GM10248 (cell line): ENCODE measurements around the gene CDC42BPB.

Experiments used
- CTCF ChIA-PET: fragments of 300-600 bp; sonication (Branson Sonifier 250); formaldehyde crosslinking; extraction: SDS; loops from one replicate; lab custom pipeline; 2021; ENCODE audit warnings: antibody characterized with exemption; lab: Yijun Ruan, JAX
- POLR2A ChIA-PET: fragments of 350-650 bp; sonication (Branson Sonifier 250); formaldehyde crosslinking; extraction: SDS; loops from one replicate; lab custom pipeline; 2020; ENCODE audit warnings: antibody characterized with exemption; lab: Yijun Ruan, JAX
- DNase-seq: peaks from one replicate; pipeline ENCODE4 v3.0.0; 2012; ENCODE audit errors: extremely low spot score
- CTCF ChIP-seq: IDR thresholded peaks from 2 replicates; pipeline ENCODE4 v1.5.1; 2012; ENCODE audit warnings: mild to moderate bottlenecking, low read depth; ENCODE audit errors: extremely low read depth, missing control alignments, control extremely low read depth

Gene CDC42BPB

GRCh38 chr14:102932484-102933248 is 124.7 kb downstream of the CDC42BPB start:
- ChIA-PET CTCF (interaction anchor here (1.3 kb wide), 1 partner anchor 15 kb away, joined by 4 read pairs; no protein-coding TSS in a partner anchor), POLR2A (no interaction called here)
- no peak for TF ChIP-seq CTCF
- DNase-seq: no peak

GRCh38 chr14:102931580-102932285 is 125.6 kb downstream of the CDC42BPB start:
- CTCF ChIA-PET: no interaction called here
- TF ChIP-seq CTCF: no peak
- POLR2A ChIA-PET: interaction anchor here (0.5 kb wide), 1 partner anchor 419 kb away, joined by 3 read pairs; no protein-coding TSS in a partner anchor
- no peak for DNase-seq

DNA sequence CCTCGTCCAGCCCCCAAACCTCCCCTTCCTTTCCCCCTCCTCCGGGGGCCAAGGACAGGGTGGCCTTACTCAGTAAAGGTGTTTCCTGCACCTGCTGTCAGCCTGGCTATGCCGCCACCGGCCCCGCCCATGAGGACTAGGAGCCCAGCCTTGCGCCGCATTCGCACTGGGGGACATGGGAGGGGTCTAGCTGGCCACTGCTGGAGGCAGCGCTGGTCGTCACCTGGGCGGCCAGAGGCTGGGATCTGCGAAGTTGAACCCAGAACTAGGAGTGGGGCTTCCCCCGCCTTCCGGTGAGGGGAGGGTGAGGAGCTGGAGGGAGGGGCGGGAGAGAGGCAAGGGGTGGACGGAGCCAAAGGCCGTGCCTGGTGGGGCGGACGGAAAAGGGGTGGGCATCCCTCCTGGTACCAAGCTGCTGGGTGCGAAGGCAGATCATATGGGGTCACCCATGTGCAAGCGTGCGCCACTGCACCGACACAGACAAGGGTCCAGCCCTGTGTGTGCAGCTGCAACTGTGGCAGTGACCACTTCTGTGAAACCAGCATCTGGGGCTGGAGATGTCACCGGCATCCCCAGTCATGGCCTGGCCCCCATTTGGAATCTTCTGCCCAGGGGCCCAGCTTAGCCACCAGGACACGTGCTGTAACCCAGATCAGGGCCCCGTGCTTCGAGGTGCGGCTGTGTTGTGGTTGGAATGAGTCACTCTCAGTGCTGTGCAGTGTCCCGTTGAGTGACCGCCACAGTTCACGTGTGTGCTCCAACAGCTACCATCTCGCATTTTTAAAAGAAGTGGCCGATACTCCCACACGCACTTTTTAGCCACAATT is 126.4 kb downstream of the CDC42BPB start:
- no peak for TF ChIP-seq CTCF
- DNase-seq: no peak
- CTCF ChIA-PET: interaction anchor here (1.2 kb wide), 1 partner anchor 236 kb away, joined by 3 read pairs; no protein-coding TSS in a partner anchor
- POLR2A ChIA-PET: interaction anchor here (0.5 kb wide), 1 partner anchor 420 kb away, joined by 3 read pairs; no protein-coding TSS in a partner anchor

GRCh38 chr14:102930138-102930752 is 127.1 kb downstream of the CDC42BPB start:
- CTCF ChIA-PET: interaction anchor here (1.2 kb wide), 1 partner anchor 235 kb away, joined by 3 read pairs; no protein-coding TSS in a partner anchor
- POLR2A ChIA-PET: no interaction called here
- no peak for TF ChIP-seq CTCF
- no peak for DNase-seq

GRCh38 chr14:102929241-102930137 is 127.9 kb downstream of the CDC42BPB start:
- TF ChIP-seq CTCF: no peak
- ChIA-PET POLR2A (no interaction called here), CTCF (no interaction called here)
- DNase-seq: no peak
